Right atrium auricular region (tissue), 2 donors: ENCODE measurements around the gene SIDT2. TPM values are rescaled to one million over a fixed set of nuclear protein-coding genes. Genes with fewer than 3 reads are reported as not detected.

Experiments
- DNase-seq: peaks from one replicate; pipeline ENCODE4 v3.0.0-alpha.2; 2019; ENCODE audit warnings: low spot score
- H3K27ac ChIP-seq, 2 donors: fragments of 200-600 bp; sonication (generic); 1 replicate in 1 of 2; 2 replicates in 1 of 2; pipeline ENCODE4 v1.5.1; 2016 to 2019
- H3K27me3 ChIP-seq, 2 donors: fragments of 200-600 bp; sonication (generic); one replicate each; pipeline versions ENCODE4 v1.5.1 to v1.6.0; 2017 to 2019
- H3K36me3 ChIP-seq: fragments of 200-600 bp; sonication (generic); one replicate; pipeline ENCODE4 v1.5.1; 2016
- H3K4me1 ChIP-seq, 2 donors: fragments of 200-600 bp; sonication (generic); one replicate each; pipeline versions ENCODE4 v1.5.1 to v1.6.0; 2017 to 2019
- H3K4me3 ChIP-seq, 2 donors: fragments of 200-600 bp; sonication (generic); 1 replicate in 1 of 2; 2 replicates in 1 of 2; pipeline ENCODE4 v1.5.1; 2017 to 2019; ENCODE audit warnings: mild to moderate bottlenecking in 1 of 2, moderate library complexity in 1 of 2
- H3K9me3 ChIP-seq, 2 donors: fragments of 200-600 bp; sonication (generic); one replicate each; pipeline ENCODE4 v1.5.1; 2019
- CTCF ChIP-seq, 2 donors: fragments of 200-600 bp; sonication (generic); IDR thresholded peaks; one replicate each; pipeline ENCODE4 v1.5.1; 2019; ENCODE audit warnings: antibody characterized with exemption in 2 of 2
- total RNA-seq, 2 donors: library from RNA; depleted of rRNA; stranded (reverse); fragments of >200 nt; gene quantifications; one replicate each; pipeline ENCODE4 v1.1.0, GENCODE V29; 2016

SIDT2 gene
- total RNA-seq, 2 donors from 2014 or later = 19.1 to 33.0 TPM

GRCh38 chr11:117154468-117154867 lies 24.1 kb upstream of the SIDT2 start:
- DNase-seq = no peak
- Histone ChIP-seq H3K36me3 (peaks cover 39% of the 10 kb centered on the region), H3K4me1 (peaks cover 0 to 34% of the 10 kb centered on the region in 2 donors), H3K27ac (no peak overlapping the region), H3K4me3 (no peak overlapping the region), H3K27me3 (no peaks in the 10 kb centered on the region), H3K9me3 (no peaks in the 10 kb centered on the region)
- no peak for TF ChIP-seq CTCF (IDR thresholded peaks at IDR 0.05)

- no peak for DNase-seq
- H3K9me3 ChIP-seq = no peaks in the 10 kb centered on the region
- H3K36me3 ChIP-seq = peaks cover 65% of the 10 kb centered on the region
Measured at GRCh38 chr11:117157507-117157906, 21.0 kb upstream of the SIDT2 start.

GRCh38 chr11:117159892-117160291 lies 18.7 kb upstream of the SIDT2 start:
- H3K36me3 ChIP-seq = peaks cover 70% of the 10 kb centered on the region
- peaks cover 0 to 14% of the 10 kb centered on the region in 2 donors for H3K4me1 ChIP-seq
- no peak for TF ChIP-seq CTCF (IDR thresholded peaks at IDR 0.05)
- no peak overlapping the region for H3K27ac ChIP-seq
- no peaks in the 10 kb centered on the region for H3K27me3 ChIP-seq
- no peak overlapping the region for H3K4me3 ChIP-seq
- no peaks in the 10 kb centered on the region for H3K9me3 ChIP-seq
- no peak for DNase-seq

More at GRCh38 chr11:117157507-117157906, 21.0 kb upstream of the SIDT2 start:
- Histone ChIP-seq H3K27ac (no peak overlapping the region), H3K27me3 (no peaks in the 10 kb centered on the region), H3K4me3 (no peak overlapping the region), H3K4me1 (peaks cover 0 to 27% of the 10 kb centered on the region in 2 donors)
- no peak for TF ChIP-seq CTCF (IDR thresholded peaks at IDR 0.05)

GRCh38 chr11:117160826-117161225 lies 17.7 kb upstream of the SIDT2 start:
- no peak for TF ChIP-seq CTCF (IDR thresholded peaks at IDR 0.05)
- H3K27ac ChIP-seq = no peak overlapping the region
- no peaks in the 10 kb centered on the region for H3K27me3 ChIP-seq
- H3K36me3 ChIP-seq = peaks cover 73% of the 10 kb centered on the region
- H3K4me1 ChIP-seq = peaks cover 0 to 10% of the 10 kb centered on the region in 2 donors
- no peaks in the 10 kb centered on the region for H3K9me3 ChIP-seq
- H3K4me3 ChIP-seq = no peak overlapping the region
- no peak for DNase-seq

GRCh38 chr11:117166491-117166890 lies 12.1 kb upstream of the SIDT2 start:
- Histone ChIP-seq H3K27me3 (no peaks in the 10 kb centered on the region), H3K4me1 (peaks cover 0 to 8% of the 10 kb centered on the region in 2 donors), H3K36me3 (peaks cover 84% of the 10 kb centered on the region), H3K4me3 (no peak overlapping the region), H3K27ac (no peak overlapping the region), H3K9me3 (no peaks in the 10 kb centered on the region)
- no peak for TF ChIP-seq CTCF (IDR thresholded peaks at IDR 0.05)
- no peak for DNase-seq

- no peak for DNase-seq
- Histone ChIP-seq H3K27me3 (no peaks in the 10 kb centered on the region), H3K4me3 (no peak overlapping the region), H3K36me3 (peaks cover 52% of the 10 kb centered on the region), H3K4me1 (peaks cover 0 to 34% of the 10 kb centered on the region in 2 donors), H3K27ac (no peak overlapping the region), H3K9me3 (no peaks in the 10 kb centered on the region)
- TF ChIP-seq CTCF (IDR thresholded peaks at IDR 0.05) = no peak
Measured at GRCh38 chr11:117169736-117170135, 8.8 kb upstream of the SIDT2 start.
